ENCODE data around the gene SEMA6C. TPM values are rescaled to one million over a fixed set of nuclear protein-coding genes. Genes with fewer than 3 reads are reported as not detected.
"Not testable (repeated sequence)": the region's sequence is repeated elsewhere in the genome, so short reads cannot be mapped to it uniquely, and the experiment has no call there.

The SEMA6C gene
- total and polyA plus RNA-seq, 4 donors, result 1.4 to 1.5 (median 1.4) TPM

DNA sequence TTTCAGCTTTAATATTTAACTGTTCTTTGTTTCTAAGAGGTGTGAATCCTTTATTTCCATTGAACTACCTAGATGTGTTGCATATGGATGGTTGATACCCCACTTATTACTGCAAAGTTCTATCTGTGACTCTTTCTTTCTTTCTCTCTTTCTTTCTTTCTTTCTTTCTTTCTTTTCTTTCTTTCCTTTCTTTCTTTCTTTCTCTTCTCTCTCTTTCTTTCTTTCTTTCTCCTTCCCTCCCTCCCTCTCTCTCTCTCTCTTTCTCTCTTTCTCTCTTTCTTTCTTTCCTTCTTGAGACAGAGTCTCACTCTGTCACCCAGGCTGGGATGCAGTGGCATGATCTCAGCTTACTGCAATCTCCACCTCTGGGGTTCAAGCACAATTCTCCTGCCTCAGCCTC, 41.8 kb downstream of the SEMA6C start:
- H3K27me3 ChIP-seq (ENCODE audit: control insufficient read depth in 4 of 4, insufficient read depth in 4 of 4, low read length in 3 of 4), result no peaks in the 10 kb centered on the region
- H3K4me1 ChIP-seq (ENCODE audit: control insufficient read depth in 4 of 4, insufficient read depth in 4 of 4, low read length in 3 of 4), result no peaks in the 10 kb centered on the region
- no peak overlapping the region for H3K27ac ChIP-seq (ENCODE audit: low read depth in 1 of 2, low read length in 2 of 2)
- H3K36me3 ChIP-seq (ENCODE audit: control insufficient read depth in 4 of 4, insufficient read depth in 3 of 4, low read depth in 1 of 4, low read length in 3 of 4), result peaks cover 0 to 13% (median 9%) of the 10 kb centered on the region in 4 donors
- no peak for DNase-seq (ENCODE audit: low spot score)
- no peaks in the 10 kb centered on the region for H3K9me3 ChIP-seq (ENCODE audit: control insufficient read depth in 4 of 4, low read length in 3 of 4)
- no peak for TF ChIP-seq FOXA1 (IDR thresholded peaks at IDR 0.05)
- TF ChIP-seq GABPA (IDR thresholded peaks at IDR 0.05 in 1 of 2, conservative IDR thresholded peaks at IDR 0.05 in 1 of 2), result no peak
- TF ChIP-seq, protein P1, sequence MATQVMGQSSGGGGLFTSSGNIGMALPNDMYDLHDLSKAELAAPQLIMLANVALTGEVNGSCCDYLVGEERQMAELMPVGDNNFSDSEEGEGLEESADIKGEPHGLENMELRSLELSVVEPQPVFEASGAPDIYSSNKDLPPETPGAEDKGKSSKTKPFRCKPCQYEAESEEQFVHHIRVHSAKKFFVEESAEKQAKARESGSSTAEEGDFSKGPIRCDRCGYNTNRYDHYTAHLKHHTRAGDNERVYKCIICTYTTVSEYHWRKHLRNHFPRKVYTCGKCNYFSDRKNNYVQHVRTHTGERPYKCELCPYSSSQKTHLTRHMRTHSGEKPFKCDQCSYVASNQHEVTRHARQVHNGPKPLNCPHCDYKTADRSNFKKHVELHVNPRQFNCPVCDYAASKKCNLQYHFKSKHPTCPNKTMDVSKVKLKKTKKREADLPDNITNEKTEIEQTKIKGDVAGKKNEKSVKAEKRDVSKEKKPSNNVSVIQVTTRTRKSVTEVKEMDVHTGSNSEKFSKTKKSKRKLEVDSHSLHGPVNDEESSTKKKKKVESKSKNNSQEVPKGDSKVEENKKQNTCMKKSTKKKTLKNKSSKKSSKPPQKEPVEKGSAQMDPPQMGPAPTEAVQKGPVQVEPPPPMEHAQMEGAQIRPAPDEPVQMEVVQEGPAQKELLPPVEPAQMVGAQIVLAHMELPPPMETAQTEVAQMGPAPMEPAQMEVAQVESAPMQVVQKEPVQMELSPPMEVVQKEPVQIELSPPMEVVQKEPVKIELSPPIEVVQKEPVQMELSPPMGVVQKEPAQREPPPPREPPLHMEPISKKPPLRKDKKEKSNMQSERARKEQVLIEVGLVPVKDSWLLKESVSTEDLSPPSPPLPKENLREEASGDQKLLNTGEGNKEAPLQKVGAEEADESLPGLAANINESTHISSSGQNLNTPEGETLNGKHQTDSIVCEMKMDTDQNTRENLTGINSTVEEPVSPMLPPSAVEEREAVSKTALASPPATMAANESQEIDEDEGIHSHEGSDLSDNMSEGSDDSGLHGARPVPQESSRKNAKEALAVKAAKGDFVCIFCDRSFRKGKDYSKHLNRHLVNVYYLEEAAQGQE (IDR thresholded peaks at IDR 0.05), result no peak
- TF ChIP-seq JUND (IDR thresholded peaks at IDR 0.05), result no peak
- no peak for TF ChIP-seq MAX (IDR thresholded peaks at IDR 0.05)
- H3K9ac ChIP-seq (ENCODE audit: low read depth in 1 of 2, low read length in 2 of 2), result no peak overlapping the region
- no peak overlapping the region for H3K4me3 ChIP-seq (ENCODE audit: low read depth in 1 of 3, low read length in 3 of 3)

DNA sequence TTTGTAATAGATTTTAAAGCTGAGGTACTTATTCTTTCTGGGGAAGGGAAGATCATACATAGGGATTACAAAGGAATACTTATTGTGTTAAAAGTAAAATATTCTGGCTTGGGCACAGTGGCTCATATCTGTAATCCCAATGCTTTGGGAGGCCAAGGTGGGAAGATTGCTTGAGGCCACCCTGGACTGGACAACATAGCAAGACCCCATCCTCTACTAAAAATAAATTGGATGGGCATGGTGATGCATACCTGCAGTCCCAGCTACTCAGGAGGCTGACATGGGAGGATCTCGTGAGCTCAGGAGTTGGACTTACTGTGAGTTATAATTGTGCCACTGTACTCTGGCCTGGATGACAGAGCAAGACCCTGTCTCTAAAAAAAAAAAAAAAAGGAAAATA, 48.3 kb downstream of the SEMA6C start:
- Histone ChIP-seq H3K36me3 (ENCODE audit: control insufficient read depth in 4 of 4, insufficient read depth in 3 of 4, low read depth in 1 of 4, low read length in 3 of 4) (peaks cover under 1 to 8% (median 2%) of the 10 kb centered on the region in 4 donors), H3K9me3 (ENCODE audit: control insufficient read depth in 4 of 4, low read length in 3 of 4) (no peaks in the 10 kb centered on the region), H3K4me1 (ENCODE audit: control insufficient read depth in 4 of 4, insufficient read depth in 4 of 4, low read length in 3 of 4) (no peaks in the 10 kb centered on the region), H3K4me3 (ENCODE audit: low read depth in 1 of 3, low read length in 3 of 3) (no peak overlapping the region), H3K27ac (ENCODE audit: low read depth in 1 of 2, low read length in 2 of 2) (no peak overlapping the region), H3K27me3 (ENCODE audit: control insufficient read depth in 4 of 4, insufficient read depth in 4 of 4, low read length in 3 of 4) (no peaks in the 10 kb centered on the region), H3K9ac (ENCODE audit: low read depth in 1 of 2, low read length in 2 of 2) (no peak overlapping the region)
- no peak for DNase-seq (ENCODE audit: low spot score)
- TF ChIP-seq, protein P1 (IDR thresholded peaks at IDR 0.05), result no peak
- 98% methylated on average over 1 of the region's 1 CpG for WGBS

DNA sequence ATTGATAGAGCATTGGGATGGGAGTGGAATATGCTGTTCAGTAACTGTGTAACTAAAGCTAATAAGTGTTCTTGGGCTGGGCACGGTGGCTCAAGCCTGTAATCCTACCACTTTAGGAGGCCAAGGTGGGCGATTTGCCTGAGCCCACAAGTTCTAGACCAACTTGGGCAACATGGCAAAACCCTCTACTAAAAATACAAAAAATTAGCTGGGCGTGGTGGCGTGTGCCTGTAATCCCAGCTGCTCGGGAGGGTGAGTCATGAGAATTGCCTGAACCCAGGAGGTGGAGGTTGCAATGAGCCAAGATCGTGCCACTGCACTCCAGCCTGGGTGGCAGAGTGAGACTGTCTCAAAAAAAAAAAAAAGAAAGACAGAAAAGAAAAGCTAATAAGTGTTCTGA, 49.0 kb downstream of the SEMA6C start:
- 95% methylated on average over 6 of the region's 6 CpGs for WGBS
- not testable (repeated sequence) for DNase-seq (ENCODE audit: low spot score)

More for the DNA sequence above, 49.0 kb downstream of the SEMA6C start:
- H3K9me3 ChIP-seq (ENCODE audit: control insufficient read depth in 4 of 4, low read length in 3 of 4); H3K4me1 ChIP-seq (ENCODE audit: control insufficient read depth in 4 of 4, insufficient read depth in 4 of 4, low read length in 3 of 4); H3K36me3 ChIP-seq (ENCODE audit: control insufficient read depth in 4 of 4, insufficient read depth in 3 of 4, low read depth in 1 of 4, low read length in 3 of 4); H3K27me3 ChIP-seq (ENCODE audit: control insufficient read depth in 4 of 4, insufficient read depth in 4 of 4, low read length in 3 of 4); H3K27ac ChIP-seq (ENCODE audit: low read depth in 1 of 2, low read length in 2 of 2); H3K9ac ChIP-seq (ENCODE audit: low read depth in 1 of 2, low read length in 2 of 2); H3K4me3 ChIP-seq (ENCODE audit: low read depth in 1 of 3, low read length in 3 of 3): not testable (repeated sequence)

All from liver (tissue), 9 donors.